Measurements from ENCODE around the gene ACIN1. TPM values are rescaled to one million over a fixed set of nuclear protein-coding genes. Genes with fewer than 3 reads are reported as not detected.
A peak's percentile ranks its signal among the peaks of the same experiment; 100 is the strongest.

Gene ACIN1
- total RNA-seq, 1 experiment from 2014 or later: 333 TPM

- no peak overlapping the region for H3K14ac ChIP-seq (ENCODE audit: insufficient read depth, low read length)
- no peaks in the 10 kb centered on the region for H3K79me1 ChIP-seq (ENCODE audit: insufficient read depth, low read depth, low read length, poor library complexity, severe bottlenecking)
- H3K23me2 ChIP-seq (ENCODE audit: insufficient read length, low read depth, low read length, poor library complexity, severe bottlenecking): no peaks in the 10 kb centered on the region
- TF ChIP-seq, protein P1, sequence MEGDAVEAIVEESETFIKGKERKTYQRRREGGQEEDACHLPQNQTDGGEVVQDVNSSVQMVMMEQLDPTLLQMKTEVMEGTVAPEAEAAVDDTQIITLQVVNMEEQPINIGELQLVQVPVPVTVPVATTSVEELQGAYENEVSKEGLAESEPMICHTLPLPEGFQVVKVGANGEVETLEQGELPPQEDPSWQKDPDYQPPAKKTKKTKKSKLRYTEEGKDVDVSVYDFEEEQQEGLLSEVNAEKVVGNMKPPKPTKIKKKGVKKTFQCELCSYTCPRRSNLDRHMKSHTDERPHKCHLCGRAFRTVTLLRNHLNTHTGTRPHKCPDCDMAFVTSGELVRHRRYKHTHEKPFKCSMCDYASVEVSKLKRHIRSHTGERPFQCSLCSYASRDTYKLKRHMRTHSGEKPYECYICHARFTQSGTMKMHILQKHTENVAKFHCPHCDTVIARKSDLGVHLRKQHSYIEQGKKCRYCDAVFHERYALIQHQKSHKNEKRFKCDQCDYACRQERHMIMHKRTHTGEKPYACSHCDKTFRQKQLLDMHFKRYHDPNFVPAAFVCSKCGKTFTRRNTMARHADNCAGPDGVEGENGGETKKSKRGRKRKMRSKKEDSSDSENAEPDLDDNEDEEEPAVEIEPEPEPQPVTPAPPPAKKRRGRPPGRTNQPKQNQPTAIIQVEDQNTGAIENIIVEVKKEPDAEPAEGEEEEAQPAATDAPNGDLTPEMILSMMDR (conservative IDR thresholded peaks at IDR 0.05): no peak
- no peaks in the 10 kb centered on the region for H4K20me1 ChIP-seq (ENCODE audit: control insufficient read depth, insufficient read depth, insufficient read length)
- no peak overlapping the region for H2AFZ ChIP-seq (ENCODE audit: low read length)
- no peak overlapping the region for H2BK5ac ChIP-seq (ENCODE audit: insufficient read length, low read length)
- no peak overlapping the region for H4K91ac ChIP-seq (ENCODE audit: insufficient read length, low read depth, low read length)
- H3K27me3 ChIP-seq (ENCODE audit: insufficient read depth, low read length): peaks cover 1% of the 10 kb centered on the region; the same call in 1 of the 2 replicates
- H3K23ac ChIP-seq (ENCODE audit: insufficient read length, low read depth, low read length): no peak overlapping the region
- no peak overlapping the region for H3K27ac ChIP-seq (ENCODE audit: insufficient read length, low read depth, low read length)
- H2AK5ac ChIP-seq (ENCODE audit: insufficient read length, low read length): no peak overlapping the region
- H3K4me2 ChIP-seq (ENCODE audit: insufficient read depth, insufficient read length, low read length): no peak overlapping the region
- Mint-ChIP-seq H3K9me3 (no peaks in the 10 kb centered on the region), H3K27me3 (ENCODE audit: low read depth) (no peaks in the 10 kb centered on the region), H3K4me3 (no peak overlapping the region), H3K4me1 (no peaks in the 10 kb centered on the region), H3K36me3 (ENCODE audit: insufficient read depth in 1 of 3, low read depth in 3 of 3) (peaks cover 38 to 61% (median 53%) of the 10 kb centered on the region in 3 experiments; a peak in 6 of 7 replicates), H3K27ac (peak overlapping the region in 2 of 3 experiments; percentile 3 to 61; a peak in 1 of 7 replicates)
- no peak overlapping the region for H2BK15ac ChIP-seq (ENCODE audit: low read depth, low read length)
- no peak for DNase-seq
- H3K18ac ChIP-seq (ENCODE audit: insufficient read length, low read depth, low read length): no peak overlapping the region
- H4K8ac ChIP-seq (replicated peaks; ENCODE audit: insufficient read length, low read depth, low read length): no peak overlapping the region
- H3K56ac ChIP-seq (ENCODE audit: insufficient read length, low read depth, low read length): no peak overlapping the region
- H3K9me3 ChIP-seq (ENCODE audit: control insufficient read depth, low read depth, low read length): no peaks in the 10 kb centered on the region
- H2BK20ac ChIP-seq (ENCODE audit: low read depth, low read length, poor library complexity, severe bottlenecking): no peak overlapping the region
- no peaks in the 10 kb centered on the region for H3K79me2 ChIP-seq (ENCODE audit: insufficient read depth, low read length)
- WGBS (ENCODE audit: extremely low coverage, insufficient read length, low lambda C conversion rate): no CpG with 5 or more reads among the region's 5 CpGs
- H3K4ac ChIP-seq (ENCODE audit: low read depth, low read length): no peak overlapping the region
- no peak overlapping the region for H3T11ph ChIP-seq (ENCODE audit: low read length)
- no peak overlapping the region for H4K5ac ChIP-seq (ENCODE audit: insufficient read length, low read depth, low read length)
- H2BK12ac ChIP-seq (ENCODE audit: insufficient read length, low read depth, low read length): no peak overlapping the region
- H2BK120ac ChIP-seq (ENCODE audit: low read depth, low read length, poor library complexity, severe bottlenecking): no peak overlapping the region
- H3K4me1 ChIP-seq (ENCODE audit: insufficient read depth, low read length): no peaks in the 10 kb centered on the region
- H3K9ac ChIP-seq (ENCODE audit: extremely low read depth, insufficient read length, low read length): no peak overlapping the region
Measured at GRCh38 chr14:23131482-23131881, 36.5 kb upstream of the ACIN1 start.
